ENCODE results near the gene PDRG1.
"Not testable (repeated sequence)": the region's sequence is repeated elsewhere in the genome, so short reads cannot be mapped to it uniquely, and the experiment has no call there.

Gene PDRG1

DNA sequence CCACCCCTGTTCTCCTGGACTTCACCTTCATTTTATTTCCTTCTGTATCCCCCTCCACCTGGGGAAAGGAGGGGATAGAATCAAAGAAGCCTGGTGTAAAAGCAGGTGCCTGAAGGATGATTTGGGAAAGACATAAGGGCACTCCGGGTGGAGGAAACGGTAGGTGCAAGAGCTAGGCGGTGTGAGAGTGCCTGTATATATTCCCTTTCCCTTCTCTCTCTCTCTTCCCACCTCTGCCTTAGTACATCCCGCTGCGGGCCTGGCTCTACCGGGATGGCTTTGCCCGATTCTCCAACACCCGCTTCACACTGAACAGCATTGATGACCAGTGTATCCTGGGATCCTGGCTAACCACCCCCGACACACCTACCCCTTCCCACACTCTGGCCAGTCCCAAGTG is 26.2 kb downstream of the PDRG1 start:
- FAIRE-seq = no peak

DNA sequence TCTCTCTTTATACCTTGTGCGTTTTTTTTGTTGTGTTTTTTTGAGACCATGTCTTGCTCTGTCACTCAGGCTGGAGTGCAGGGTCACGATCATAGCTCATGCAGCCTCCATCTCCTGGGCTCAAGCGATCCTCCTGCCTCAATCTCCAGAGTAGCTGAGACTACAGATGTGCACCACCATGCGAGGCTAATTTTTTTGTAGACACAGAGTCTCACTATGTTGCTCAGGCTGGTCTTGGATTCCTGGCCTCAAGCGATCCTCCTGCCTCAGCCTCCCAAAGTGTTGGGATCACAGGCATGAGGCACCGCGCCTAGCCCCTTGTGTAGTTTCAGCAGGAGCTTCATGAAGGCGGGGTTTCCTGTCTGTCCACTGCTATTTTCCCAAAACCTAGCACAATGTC is 27.3 kb downstream of the PDRG1 start:
- no peak for FAIRE-seq

DNA sequence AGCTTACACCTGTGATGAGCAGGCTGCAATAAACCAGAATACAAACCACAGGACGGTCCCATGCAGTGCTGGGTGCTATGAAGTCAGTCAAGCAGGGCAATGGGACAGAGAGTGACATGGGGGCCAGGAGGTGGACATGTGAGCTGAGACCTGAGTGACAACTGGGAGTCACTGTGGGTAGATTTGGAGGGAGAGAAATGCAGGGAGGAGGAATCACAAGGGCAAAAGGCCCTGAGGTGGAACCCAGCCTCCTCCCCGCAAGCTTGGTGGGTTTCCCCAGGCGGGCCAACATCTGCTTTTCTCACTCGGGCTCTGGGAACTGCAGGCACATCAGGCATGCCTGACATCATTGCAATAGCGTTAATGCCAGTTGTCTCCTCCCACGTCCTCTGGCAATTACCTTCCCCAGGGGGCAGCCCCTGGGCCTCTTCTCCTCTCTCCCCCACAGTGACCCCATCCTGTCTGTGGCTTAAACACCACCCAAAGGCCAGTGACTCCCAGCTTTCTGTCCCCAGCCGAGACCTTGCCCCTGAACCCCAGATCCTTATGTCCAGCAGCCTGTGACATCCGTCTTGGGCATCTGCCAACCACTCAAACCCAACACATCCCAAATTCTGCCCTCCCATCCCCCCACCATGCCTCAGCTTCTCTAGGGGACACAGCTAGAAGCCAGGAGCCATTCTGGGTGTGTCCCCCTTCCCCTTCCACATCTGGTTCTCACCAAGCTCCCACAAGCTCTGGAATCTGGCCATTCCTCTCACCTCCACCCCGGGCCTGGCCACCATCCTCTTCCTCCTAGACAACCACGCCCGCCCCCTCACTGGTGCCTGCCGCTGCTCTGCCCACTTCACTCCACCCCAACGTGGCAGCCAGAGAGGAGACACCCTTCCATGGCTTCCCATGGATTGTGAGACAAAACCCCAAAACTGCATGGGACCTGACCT is 28.2 kb downstream of the PDRG1 start:
- FAIRE-seq = no peak

DNA sequence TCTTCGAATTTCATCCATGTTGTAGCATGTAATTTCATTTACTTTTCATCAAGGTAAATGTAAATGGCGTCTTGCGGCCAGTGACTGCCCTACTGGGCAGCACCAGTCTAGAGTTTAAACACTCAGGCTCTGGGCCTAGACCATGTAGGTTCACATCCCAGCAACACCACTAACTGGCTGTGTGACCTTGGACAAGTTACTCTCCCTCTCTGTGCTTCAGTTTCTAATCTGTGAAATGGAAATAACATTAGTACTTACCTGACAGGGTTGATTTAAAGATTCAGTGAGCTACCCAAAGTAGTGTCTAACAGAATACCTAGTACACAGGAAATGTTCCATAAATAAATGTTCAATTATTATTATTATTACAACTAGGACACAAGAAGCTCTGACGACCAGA is 29.3 kb downstream of the PDRG1 start:
- no peak for FAIRE-seq

DNA sequence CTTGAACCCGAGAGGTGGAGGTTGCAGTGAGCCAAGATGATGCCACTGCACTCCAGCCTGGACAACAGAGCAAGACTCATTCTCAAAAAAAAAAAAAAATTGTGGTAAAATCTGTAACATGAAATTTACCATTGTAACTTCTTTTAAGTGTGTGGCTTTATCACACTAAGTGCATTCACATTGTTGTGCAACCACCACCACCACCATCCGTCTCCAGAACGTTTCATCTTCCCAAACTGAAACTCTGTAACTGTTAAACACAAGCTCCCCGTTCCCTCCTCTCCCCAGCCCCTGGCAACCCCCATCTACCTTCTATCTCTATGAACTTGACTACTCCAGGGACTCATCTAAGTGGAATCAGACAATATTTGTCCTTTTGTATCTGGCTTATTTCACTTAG is 29.7 kb downstream of the PDRG1 start:
- no peak for FAIRE-seq

DNA sequence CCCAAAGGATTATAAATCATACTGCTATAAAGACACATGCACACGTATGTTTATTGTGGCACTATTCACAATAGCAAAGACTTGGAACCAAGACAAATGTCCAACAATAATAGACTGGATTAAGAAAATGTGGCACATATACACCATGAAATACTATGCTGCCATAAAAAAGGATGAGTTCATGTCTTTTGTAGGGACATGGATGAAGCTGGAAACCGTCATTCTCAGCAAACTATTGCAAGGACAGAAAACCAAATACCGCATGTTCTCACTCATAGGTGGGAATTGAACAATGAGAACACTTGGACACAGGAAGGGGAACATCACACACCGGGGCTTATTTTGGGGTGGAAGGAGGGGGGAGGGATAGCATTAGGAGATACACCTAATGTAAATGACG is 30.4 kb downstream of the PDRG1 start:
- FAIRE-seq = not testable (repeated sequence)

DNA sequence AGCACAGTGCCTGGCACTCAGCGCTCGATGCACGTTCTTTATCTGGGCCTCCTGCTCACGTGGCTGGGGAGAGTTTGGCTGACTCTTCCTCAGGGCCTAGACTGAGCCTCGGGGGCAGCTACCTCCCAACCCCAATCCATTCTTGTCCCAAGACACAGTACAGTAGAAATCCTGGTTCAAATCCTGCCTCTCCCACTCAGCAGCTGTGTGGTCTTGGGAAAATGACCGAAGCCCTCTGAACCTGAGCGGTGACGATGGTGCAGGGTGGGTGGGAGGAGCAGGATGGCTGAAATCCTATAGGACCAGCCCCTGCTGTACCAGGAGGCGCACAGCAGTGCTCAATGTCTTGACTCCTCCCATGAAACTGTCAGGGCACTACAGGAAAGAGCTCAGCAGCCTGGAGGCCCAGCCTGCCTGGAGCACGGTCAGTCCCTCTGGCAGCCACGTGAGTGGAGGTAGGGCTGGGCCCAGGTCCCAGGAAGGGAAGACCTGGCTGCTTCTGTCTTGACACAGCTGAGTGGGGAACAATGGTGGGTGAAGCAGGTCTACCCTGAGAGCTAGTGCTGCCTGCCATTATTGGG is 31.5 kb downstream of the PDRG1 start:
- FAIRE-seq = no peak

DNA sequence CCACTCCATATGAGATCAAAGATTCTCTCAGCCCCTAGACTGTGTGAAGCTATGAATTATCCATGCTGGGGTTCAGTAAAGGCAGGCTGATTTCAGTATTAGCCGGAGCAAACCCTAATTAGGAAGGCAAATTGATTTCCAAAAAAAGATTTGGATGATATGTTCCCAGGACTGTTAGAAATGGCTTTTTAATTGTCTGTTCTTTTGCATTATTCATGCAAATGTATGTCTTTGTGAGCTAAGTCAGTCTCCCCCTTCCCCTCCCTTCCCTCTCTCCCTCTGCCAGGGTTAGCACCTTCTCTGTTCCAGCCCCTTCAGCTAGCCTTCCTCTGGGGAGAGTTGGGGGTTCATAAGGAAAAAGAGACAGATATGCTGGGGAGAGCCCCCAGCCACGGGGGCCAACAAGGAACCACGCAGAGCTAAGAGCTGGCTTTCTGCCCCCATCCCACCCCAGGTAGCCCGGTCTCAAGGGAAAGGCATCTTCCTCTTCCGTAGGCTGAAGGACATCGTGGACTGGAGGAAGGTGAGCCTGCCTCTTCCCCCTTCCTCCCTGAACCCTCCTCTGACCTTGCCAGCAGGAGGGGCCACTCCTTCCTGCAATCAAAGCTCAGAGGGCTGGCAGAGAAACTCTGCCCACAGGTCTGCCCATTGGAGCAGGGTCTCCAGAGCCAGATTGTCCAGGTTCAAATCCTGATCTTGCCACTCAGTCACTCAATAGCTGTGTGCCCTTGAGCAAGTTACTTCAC is 32.3 kb downstream of the PDRG1 start:
- FAIRE-seq = no peak

DNA sequence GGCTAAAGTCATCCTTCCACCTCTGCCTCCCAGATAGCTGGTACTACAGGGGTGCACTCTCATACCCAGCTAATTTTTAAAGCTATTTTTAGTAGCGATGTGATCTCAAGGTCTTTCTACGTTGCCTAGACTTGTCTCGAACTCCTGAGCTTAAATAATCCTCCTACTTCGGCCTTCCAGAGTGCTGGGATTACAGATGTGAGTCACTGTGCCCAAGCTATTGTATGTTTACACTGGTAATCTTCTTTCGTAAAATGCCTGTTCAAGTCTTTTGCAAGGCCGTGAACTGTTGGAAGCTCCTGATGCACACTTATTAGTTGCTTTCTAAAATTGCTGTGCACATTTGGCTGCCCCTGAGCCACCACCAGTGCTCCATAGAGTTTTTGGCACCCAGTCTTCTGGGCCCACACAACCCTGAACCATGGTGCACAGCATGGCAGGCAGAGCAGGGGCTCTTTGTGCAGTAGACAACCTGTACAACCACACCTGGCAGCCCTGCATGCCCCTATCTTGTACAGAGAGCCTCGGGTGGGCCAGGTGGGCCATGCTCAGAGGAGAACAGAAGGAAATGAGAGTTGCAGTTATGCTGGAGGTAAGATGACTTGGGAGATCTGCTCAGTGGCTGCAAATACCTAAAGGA is 33.3 kb downstream of the PDRG1 start:
- no peak for FAIRE-seq

DNA sequence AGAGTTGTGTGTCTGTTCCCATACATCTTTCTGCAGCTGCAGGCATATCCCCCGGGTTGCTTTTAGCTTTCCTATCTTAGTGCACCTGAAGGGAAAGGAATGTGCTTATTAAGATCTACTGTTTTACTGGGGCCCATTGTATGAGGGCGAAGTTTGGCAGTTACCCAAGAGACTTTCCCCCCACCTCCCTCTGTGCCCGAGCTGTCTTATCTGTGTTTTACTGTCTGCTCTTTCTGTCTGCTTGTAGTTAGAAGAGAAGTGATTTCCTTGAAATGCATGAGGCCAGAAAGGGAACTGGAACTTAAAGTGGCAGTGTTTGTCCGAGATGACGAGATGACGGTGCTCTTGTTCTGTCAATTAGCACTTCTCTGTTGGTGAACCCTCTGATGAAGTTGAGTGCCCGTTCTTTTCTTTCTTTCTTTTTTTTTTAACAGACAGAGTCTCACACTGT is 33.9 kb downstream of the PDRG1 start:
- FAIRE-seq = not testable (repeated sequence)

DNA sequence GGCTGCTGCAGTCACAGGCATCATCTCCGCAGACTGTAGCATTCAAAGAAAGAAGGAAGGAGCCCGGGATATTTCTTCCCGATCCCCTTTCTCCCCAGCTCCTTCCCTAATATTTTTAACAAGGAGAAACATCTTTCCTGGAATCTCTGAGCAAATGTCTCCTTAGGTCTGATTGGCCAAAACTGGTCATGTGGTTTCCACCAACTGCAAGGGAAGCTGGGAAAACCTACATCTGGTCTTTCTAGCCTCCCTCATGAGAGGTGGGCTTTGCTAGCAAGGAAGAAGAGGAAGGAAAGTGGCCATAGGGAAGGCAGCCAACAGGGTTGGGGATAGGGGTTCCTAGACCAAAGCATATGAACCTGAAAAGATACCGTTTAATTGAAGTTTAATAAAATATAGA is 35.1 kb downstream of the PDRG1 start:
- FAIRE-seq = no peak

DNA sequence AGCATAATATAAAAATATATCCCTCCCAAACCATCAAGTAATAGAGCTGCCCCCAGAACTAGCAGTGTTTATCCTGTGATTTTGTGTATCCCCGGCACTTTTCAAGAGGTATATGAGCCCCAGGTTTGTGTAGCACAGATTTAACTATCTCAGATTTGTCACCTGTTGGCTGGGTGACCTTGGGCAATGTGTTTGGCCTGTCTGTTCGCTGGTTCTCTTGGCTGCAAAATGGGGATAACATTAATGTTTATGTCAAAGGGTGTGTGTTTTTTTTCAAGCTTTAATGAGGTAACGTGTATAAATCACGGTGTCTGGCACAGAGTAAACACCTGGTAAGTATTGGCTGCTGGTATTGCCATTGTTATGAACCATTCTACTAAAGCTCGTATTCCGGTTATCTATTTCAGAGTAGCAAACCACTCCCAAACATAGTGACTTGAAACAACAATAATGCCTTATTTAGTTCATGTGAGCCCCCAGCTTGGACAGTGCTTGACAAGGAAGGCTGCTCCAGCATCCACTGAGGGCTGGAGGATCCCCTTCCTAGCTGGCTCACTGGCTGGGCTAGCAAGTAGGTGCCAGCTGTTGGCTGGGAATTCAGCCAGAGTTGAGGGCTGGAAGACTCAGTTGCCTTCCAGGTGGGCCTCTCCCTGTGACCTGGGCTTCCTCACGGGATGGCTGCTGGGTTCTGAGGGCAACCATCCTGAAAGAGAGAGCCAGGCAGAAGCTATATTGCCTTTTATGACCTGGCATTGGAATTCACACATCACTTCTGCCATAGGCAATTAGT is 36.2 kb downstream of the PDRG1 start:
- FAIRE-seq = no peak

DNA sequence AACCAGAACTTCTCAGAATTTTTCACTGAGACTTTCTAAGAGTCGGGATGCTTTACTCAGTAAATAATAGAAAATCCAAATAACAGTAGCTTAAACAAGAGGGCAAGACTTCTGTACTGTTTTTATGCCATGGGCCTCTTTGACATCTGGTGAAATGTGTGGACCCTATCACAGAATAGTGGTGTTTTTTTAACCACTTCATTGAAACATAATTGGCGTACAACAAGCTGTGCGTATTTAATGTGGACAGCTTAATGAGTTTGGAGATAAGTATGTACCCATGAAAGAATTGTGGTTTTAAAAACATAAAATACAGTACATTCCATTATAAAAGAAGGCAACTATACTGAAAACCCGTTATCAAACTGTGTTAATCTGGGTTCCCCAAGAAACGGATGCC is 37.7 kb downstream of the PDRG1 start:
- FAIRE-seq = no peak

DNA sequence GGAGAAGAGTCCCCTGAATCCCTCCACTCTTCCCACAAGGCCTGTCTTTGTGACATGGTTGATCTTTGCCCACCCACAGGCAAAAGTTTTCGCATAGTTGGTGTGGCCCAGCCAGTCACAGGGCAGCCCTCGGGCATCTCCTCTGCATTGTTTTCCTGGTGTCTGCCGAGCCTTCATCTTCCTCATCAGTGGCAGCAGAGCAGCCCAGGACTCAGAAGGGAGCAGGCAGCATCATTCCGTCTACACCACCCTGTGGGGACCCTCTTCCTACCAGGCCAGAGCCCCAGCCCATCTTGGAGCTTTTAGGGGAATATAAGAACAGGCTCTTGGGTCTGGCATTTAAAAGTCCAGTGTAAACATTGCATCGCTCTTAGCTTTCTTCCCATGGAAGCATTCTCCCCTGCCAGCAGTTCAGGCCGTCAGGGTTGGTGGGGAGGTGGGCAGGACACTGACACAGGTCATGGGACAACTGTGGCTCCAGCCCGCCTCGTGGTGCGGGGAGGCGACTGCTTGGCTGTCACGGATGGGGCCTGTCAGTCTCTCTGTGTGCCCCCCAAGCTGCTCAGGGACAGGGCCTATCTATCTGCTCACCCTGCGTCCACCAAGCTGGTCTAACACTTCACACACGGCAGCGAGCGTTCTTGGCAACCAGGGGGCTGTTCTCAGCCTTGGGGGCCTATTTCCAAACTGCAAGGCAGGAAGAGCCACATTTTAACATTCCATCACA is 38.3 kb downstream of the PDRG1 start:
- no peak for FAIRE-seq

DNA sequence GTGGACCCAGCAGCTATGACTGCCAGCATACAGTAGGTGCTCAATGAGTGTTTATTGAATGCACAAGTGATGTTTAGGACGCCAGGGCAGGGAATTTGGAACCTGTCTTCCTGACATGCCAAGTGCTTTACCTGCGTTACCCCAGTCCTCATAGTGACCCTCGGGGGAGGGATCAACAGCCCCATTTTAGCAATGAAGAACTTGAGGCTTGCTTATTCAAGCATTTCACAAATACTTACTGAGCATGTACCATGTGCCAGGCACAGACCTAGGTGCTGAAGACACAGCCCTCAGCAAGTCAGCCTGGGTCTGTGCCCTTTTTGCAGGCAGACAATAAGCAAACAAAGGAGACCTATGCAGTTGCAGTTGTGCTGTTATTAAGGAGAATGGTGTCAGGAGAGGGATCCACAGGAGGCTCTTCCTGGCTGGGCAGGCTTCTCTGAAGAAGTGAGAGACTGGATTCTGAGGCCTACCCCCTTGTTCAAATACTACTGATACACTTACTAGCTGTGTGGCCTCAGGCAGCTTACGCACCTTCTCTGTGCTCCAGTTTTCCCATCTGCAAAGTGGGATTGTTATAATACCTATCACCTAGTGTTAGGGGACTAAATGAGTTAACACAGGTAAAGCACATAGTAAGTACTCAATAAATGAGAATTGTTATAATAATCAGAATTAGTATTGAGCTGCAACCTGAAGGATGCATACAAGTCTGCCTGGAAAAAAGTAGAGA is 41.6 kb downstream of the PDRG1 start:
- FAIRE-seq = no peak

DNA sequence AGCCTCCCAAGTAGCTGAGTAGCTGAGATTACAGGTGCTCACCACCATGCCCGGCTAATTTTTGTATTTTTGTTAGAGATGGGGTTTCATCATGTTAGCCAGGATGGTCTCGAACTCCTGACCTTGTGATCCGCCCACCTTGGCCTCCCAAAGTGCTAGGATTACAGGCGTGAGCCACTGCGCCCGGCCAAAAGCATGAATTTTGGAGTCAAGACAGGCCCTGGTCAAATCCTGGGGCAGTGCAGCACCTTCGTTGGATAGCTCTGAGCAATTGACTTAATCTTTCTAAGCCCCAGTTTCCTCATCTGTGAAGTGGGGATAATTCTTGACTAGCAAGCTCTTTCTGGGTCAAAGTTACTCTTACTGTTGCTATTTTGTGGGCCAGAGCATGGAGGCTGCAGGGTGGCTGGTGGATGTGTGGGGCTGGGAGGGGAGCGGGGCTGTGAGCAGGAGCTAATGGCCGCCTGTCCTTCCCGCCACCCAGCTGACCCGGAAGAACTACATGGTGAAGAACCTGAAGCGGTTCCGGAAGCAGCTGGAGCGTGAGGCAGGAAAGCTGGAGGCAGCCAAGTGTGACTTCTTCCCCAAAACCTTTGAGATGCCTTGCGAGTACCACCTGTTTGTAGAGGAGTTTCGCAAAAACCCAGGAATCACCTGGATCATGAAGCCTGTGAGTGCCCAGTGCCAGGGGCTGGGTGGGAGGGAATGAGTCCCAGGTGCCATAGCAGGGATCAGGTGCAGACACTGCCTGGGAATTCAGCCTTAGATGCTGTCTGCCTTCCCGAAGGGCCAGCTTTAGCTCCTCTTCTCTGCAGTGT is 42.4 kb downstream of the PDRG1 start:
- FAIRE-seq = no peak

DNA sequence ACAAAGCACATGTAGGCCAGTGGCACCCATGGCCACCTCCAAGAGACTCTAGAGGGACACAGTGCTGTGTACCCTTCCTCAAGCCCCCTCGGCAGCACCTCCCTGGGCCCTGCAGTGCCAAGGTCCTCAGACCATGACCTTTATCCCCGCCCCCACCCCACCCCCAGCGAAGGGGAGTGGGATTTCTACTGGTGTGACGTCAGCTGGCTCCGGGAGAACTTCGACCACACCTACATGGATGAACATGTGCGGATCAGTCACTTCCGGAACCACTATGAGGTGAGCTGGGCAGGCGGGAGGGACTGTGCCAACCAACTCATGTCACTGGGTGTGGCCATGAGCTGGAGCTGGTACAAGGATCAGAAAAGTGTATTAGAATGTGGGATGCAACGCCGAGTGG is 43.4 kb downstream of the PDRG1 start:
- no peak for FAIRE-seq

DNA sequence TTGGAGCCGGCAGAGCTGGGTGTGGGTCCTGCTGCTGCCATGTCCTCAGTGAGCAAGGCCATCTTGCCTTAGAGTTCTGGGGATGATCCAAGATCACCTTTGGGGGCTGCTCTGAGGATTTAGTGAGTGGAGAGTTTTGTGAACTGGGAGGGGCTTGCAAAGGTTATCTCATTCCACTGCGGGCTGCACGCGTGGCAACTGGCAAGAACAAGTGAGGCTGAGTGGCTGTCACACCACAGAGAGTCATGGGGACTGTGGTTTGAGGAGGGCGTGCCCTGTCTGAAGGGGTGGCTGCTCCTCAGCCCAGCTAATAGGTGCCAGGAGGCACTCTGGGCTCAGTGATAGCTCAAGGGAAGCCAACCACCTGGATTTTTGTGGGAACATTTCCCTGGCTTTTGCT is 43.8 kb downstream of the PDRG1 start:
- no peak for FAIRE-seq

DNA sequence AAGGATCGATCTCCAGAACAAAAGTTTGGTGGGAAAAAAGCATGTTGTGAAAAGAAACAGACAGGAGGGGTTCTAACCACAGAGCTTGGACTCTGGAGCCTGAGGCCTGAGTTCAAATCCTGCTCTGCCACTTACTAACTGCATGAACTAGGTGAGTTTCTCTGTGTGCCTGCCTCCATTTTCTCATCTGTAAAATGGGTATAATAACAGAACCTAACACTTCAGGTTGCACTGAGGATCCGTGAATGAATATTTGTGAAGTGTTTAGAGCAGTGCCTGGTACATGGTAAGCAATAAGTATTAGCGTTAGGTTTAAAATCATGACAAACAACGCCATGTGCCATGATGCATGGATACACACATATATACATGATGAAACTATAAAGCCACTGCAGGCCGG is 44.8 kb downstream of the PDRG1 start:
- no peak for FAIRE-seq

DNA sequence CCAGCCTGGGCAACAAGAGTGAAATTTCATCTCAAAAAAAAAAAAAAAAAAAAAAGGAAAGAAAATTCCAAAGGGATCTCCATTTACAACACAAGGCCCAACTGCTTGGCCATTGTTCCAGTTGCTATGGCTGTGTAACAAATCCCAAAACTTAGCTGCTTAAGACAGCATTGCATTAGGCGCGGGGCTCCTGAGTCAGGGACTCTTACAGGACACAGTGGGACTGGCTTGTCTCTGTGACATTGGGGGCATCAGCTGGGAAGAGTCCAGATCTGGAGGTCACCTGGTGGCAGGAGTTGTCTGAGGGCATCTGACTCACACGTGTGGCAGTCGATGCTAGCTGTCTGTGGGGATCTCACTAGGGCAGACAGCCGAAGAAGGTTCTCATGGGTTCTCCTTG is 45.8 kb downstream of the PDRG1 start:
- FAIRE-seq = no peak
